ENCODE measurements around the gene CATSPERZ. TPM values are rescaled to one million over a fixed set of nuclear protein-coding genes. Genes with fewer than 3 reads are reported as not detected.
A peak's percentile ranks its signal among the peaks of the same experiment; 100 is the strongest.

Gene CATSPERZ
- polyA plus RNA-seq (2013, experiment 1 of 2): not detected
- polyA plus RNA-seq (2013, experiment 2 of 2): 0.17 TPM

- H2BK12ac ChIP-seq (ENCODE audit: low read length): peak within 1 kb of the TSS; percentile 50
- H3K4me2 ChIP-seq (ENCODE audit: insufficient read depth, low read length, poor library complexity, severe bottlenecking): peak within 1 kb of the TSS; percentile 74
- H2AK5ac ChIP-seq (ENCODE audit: low read depth, low read length): peak within 1 kb of the TSS; percentile 76
- peak within 1 kb of the TSS; percentile 37 for H3K9ac ChIP-seq (ENCODE audit: low read depth, low read length, poor library complexity)
- no peak within 1 kb of the TSS for H4K8ac ChIP-seq (ENCODE audit: low read depth, low read length)
- no peak within 1 kb of the TSS for H3K4ac ChIP-seq (ENCODE audit: low read length)
- no peak within 1 kb of the TSS for H2BK5ac ChIP-seq (ENCODE audit: low read length)
- peak within 1 kb of the TSS; percentile 31 for H3K14ac ChIP-seq (ENCODE audit: low read length)
- DNase-seq (ENCODE audit: low spot score): no peak
- H2AFZ ChIP-seq (ENCODE audit: low read length): peak within 1 kb of the TSS; percentile 91
- no peaks in the 10 kb centered on the region for H3K79me1 ChIP-seq (ENCODE audit: low read depth, low read length)
- H3K18ac ChIP-seq (ENCODE audit: low read length): peak within 1 kb of the TSS; percentile 83
- H2BK120ac ChIP-seq (ENCODE audit: low read depth, low read length): peak within 1 kb of the TSS; percentile 56
- peak within 1 kb of the TSS; percentile 29 to 69 for H3K4me3 ChIP-seq (ENCODE audit: low read length in 2 of 2)
- H3K4me1 ChIP-seq (ENCODE audit: control insufficient read depth in 2 of 2, insufficient read depth in 1 of 2, low read depth in 1 of 2, low read length in 2 of 2): peaks cover 7 to 21% of the 10 kb centered on the region in 2 donors
- no peaks in the 10 kb centered on the region for H3K36me3 ChIP-seq (replicated peaks in 1 of 2; ENCODE audit: control insufficient read depth in 2 of 2, insufficient read depth in 2 of 2, low read length in 2 of 2)
- peak within 1 kb of the TSS; percentile 26 for H3K23ac ChIP-seq (ENCODE audit: low read depth, low read length, poor library complexity)
- peaks cover 39 to 76% (median 64%) of the 10 kb centered on the region in 3 experiments for H3K27me3 ChIP-seq (ENCODE audit: control insufficient read depth in 3 of 3, insufficient read depth in 3 of 3, low read depth in 1 of 3, low read length in 3 of 3)
- peak within 1 kb of the TSS; percentile 93 for H2BK15ac ChIP-seq (ENCODE audit: low read length)
- H3K27ac ChIP-seq (replicated peaks; ENCODE audit: low read length): no peak within 1 kb of the TSS
- H3K9me3 ChIP-seq (replicated peaks in 1 of 2; ENCODE audit: control insufficient read depth in 2 of 2, insufficient read depth in 1 of 2, low read depth in 1 of 2, low read length in 2 of 2): no peaks in the 10 kb centered on the region
- no CpG with 5 or more reads among the region's 54 CpGs for WGBS, 2 donors (ENCODE audit: extremely low coverage in 2 of 2, insufficient read length in 2 of 2, insufficient replicate concordance in 1 of 2)
- H4K91ac ChIP-seq (ENCODE audit: low read depth, low read length, poor library complexity): no peak within 1 kb of the TSS
Observed at GRCh38 chr11:64299847-64300648, at the start of gene CATSPERZ. CATSPERZ (plus strand) TSS chr11:64300358; CDS start chr11:64300411, 53 bp downstream.

GRCh38 chr11:64250415-64251015 lies 49.6 kb upstream of the CATSPERZ start:
- Histone ChIP-seq H2BK120ac (ENCODE audit: low read depth, low read length) (peak overlapping the region; percentile 90), H3K4me1 (ENCODE audit: control insufficient read depth in 2 of 2, insufficient read depth in 1 of 2, low read depth in 1 of 2, low read length in 2 of 2) (peaks cover 21 to 36% of the 10 kb centered on the region in 2 donors), H3K4me2 (ENCODE audit: insufficient read depth, low read length, poor library complexity, severe bottlenecking) (peak overlapping the region; percentile 95), H3K9me3 (replicated peaks in 1 of 2; ENCODE audit: control insufficient read depth in 2 of 2, insufficient read depth in 1 of 2, low read depth in 1 of 2, low read length in 2 of 2) (no peaks in the 10 kb centered on the region), H3K23ac (ENCODE audit: low read depth, low read length, poor library complexity) (peak overlapping the region; percentile 86), H2BK5ac (ENCODE audit: low read length) (peak overlapping the region; percentile 83), H2AFZ (ENCODE audit: low read length) (peak overlapping the region; percentile 97), H3K4me3 (ENCODE audit: low read length in 2 of 2) (peak overlapping the region; percentile 70 to 71), H2BK15ac (ENCODE audit: low read length) (peak overlapping the region; percentile 98), H2BK12ac (ENCODE audit: low read length) (peak overlapping the region; percentile 11), H4K8ac (ENCODE audit: low read depth, low read length) (peak overlapping the region; percentile 49), H3K18ac (ENCODE audit: low read length) (peak overlapping the region; percentile 98), H3K9ac (ENCODE audit: low read depth, low read length, poor library complexity) (peak overlapping the region; percentile 88), H3K27ac (replicated peaks; ENCODE audit: low read length) (no peak overlapping the region), H3K14ac (ENCODE audit: low read length) (no peak overlapping the region), H3K79me1 (ENCODE audit: low read depth, low read length) (peaks cover 7% of the 10 kb centered on the region), H3K4ac (ENCODE audit: low read length) (peak overlapping the region; percentile 56), H3K36me3 (replicated peaks in 1 of 2; ENCODE audit: control insufficient read depth in 2 of 2, insufficient read depth in 2 of 2, low read length in 2 of 2) (peaks cover 3 to 15% of the 10 kb centered on the region in 2 donors), H3K27me3 (ENCODE audit: control insufficient read depth in 3 of 3, insufficient read depth in 3 of 3, low read depth in 1 of 3, low read length in 3 of 3) (no peaks in the 10 kb centered on the region), H4K91ac (ENCODE audit: low read depth, low read length, poor library complexity) (peak overlapping the region; percentile 59), H2AK5ac (ENCODE audit: low read depth, low read length) (peak overlapping the region; percentile 0)
- WGBS, 2 donors (ENCODE audit: extremely low coverage in 2 of 2, insufficient read length in 2 of 2, insufficient replicate concordance in 1 of 2): no CpG with 5 or more reads among the region's 13 CpGs
- no peak for DNase-seq (ENCODE audit: low spot score)

GRCh38 chr11:64251016-64251752 lies 49.0 kb upstream of the CATSPERZ start, which contains the start of gene PLCB3:
PLCB3 (plus strand) TSS chr11:64251530; CDS start chr11:64251650, 120 bp downstream.
- peak within 1 kb of the TSS; percentile 70 to 89 for H3K4me3 ChIP-seq (ENCODE audit: low read length in 2 of 2)
- no peaks in the 10 kb centered on the region for H3K27me3 ChIP-seq (ENCODE audit: control insufficient read depth in 3 of 3, insufficient read depth in 3 of 3, low read depth in 1 of 3, low read length in 3 of 3)
- peak within 1 kb of the TSS; percentile 98 for H2BK15ac ChIP-seq (ENCODE audit: low read length)
- peak within 1 kb of the TSS; percentile 95 for H3K4me2 ChIP-seq (ENCODE audit: insufficient read depth, low read length, poor library complexity, severe bottlenecking)
- peak; percentile 76 for DNase-seq (ENCODE audit: low spot score)
- no peak within 1 kb of the TSS for H3K27ac ChIP-seq (replicated peaks; ENCODE audit: low read length)
- H3K23ac ChIP-seq (ENCODE audit: low read depth, low read length, poor library complexity): peak within 1 kb of the TSS; percentile 86
- H4K91ac ChIP-seq (ENCODE audit: low read depth, low read length, poor library complexity): peak within 1 kb of the TSS; percentile 59
- H3K18ac ChIP-seq (ENCODE audit: low read length): peak within 1 kb of the TSS; percentile 98
- no peaks in the 10 kb centered on the region for H3K9me3 ChIP-seq (replicated peaks in 1 of 2; ENCODE audit: control insufficient read depth in 2 of 2, insufficient read depth in 1 of 2, low read depth in 1 of 2, low read length in 2 of 2)
- H2BK12ac ChIP-seq (ENCODE audit: low read length): peak within 1 kb of the TSS; percentile 11
- peak within 1 kb of the TSS; percentile 49 for H4K8ac ChIP-seq (ENCODE audit: low read depth, low read length)
- peaks cover under 1% of the 10 kb centered on the region for H3K79me1 ChIP-seq (ENCODE audit: low read depth, low read length)
- peak within 1 kb of the TSS; percentile 97 for H2AFZ ChIP-seq (ENCODE audit: low read length)
- peak within 1 kb of the TSS; percentile 83 for H2BK5ac ChIP-seq (ENCODE audit: low read length)
- H2BK120ac ChIP-seq (ENCODE audit: low read depth, low read length): peak within 1 kb of the TSS; percentile 90
- H3K9ac ChIP-seq (ENCODE audit: low read depth, low read length, poor library complexity): peak within 1 kb of the TSS; percentile 88
- H3K4ac ChIP-seq (ENCODE audit: low read length): peak within 1 kb of the TSS; percentile 56
- H3K14ac ChIP-seq (ENCODE audit: low read length): no peak within 1 kb of the TSS
- peaks cover 16 to 35% of the 10 kb centered on the region in 2 donors for H3K4me1 ChIP-seq (ENCODE audit: control insufficient read depth in 2 of 2, insufficient read depth in 1 of 2, low read depth in 1 of 2, low read length in 2 of 2)
- no CpG with 5 or more reads among the region's 75 CpGs for WGBS, 2 donors (ENCODE audit: extremely low coverage in 2 of 2, insufficient read length in 2 of 2, insufficient replicate concordance in 1 of 2)
- peak within 1 kb of the TSS; percentile 91 for H2AK5ac ChIP-seq (ENCODE audit: low read depth, low read length)
- peaks cover 3 to 22% of the 10 kb centered on the region in 2 donors for H3K36me3 ChIP-seq (replicated peaks in 1 of 2; ENCODE audit: control insufficient read depth in 2 of 2, insufficient read depth in 2 of 2, low read length in 2 of 2)

Measured in neuronal stem cell (in vitro differentiated cells).